AG04449 (cell line): ENCODE data around the gene CDON.
A peak's percentile ranks its signal among the peaks of the same experiment; 100 is the strongest.

ENCODE experiments used
- CTCF ChIA-PET: fragments of 350-600 bp; formaldehyde crosslinking; extraction: SDS; loops from one replicate; lab custom pipeline; 2021; ENCODE audit warnings: antibody characterized with exemption; lab: Yijun Ruan, JAX
- POLR2A ChIA-PET: fragments of 400-600, 350-600 bp; formaldehyde crosslinking; extraction: SDS; loops from one replicate; lab custom pipeline; 2020; ENCODE audit warnings: antibody characterized with exemption, inconsistent platforms; lab: Yijun Ruan, JAX
- DNase-seq: peaks from one replicate; pipeline ENCODE4 v3.0.0-alpha.2; 2010; ENCODE audit warnings: low read depth, low spot score
- H3K4me3 ChIP-seq: 2 replicates; pipeline ENCODE4 v1.5.1; 2011; ENCODE audit warnings: low read depth, mild to moderate bottlenecking, control low read depth, low read length
- TF ChIP-seq, protein P1 (sequence below): IDR thresholded peaks from one replicate; pipeline ENCODE4 v1.5.1; 2011; ENCODE audit warnings: mild to moderate bottlenecking, moderate library complexity, low read length, control low read depth, inconsistent platforms; ENCODE audit not compliant: insufficient read depth; ENCODE audit errors: missing control alignments

Gene CDON, protein sequence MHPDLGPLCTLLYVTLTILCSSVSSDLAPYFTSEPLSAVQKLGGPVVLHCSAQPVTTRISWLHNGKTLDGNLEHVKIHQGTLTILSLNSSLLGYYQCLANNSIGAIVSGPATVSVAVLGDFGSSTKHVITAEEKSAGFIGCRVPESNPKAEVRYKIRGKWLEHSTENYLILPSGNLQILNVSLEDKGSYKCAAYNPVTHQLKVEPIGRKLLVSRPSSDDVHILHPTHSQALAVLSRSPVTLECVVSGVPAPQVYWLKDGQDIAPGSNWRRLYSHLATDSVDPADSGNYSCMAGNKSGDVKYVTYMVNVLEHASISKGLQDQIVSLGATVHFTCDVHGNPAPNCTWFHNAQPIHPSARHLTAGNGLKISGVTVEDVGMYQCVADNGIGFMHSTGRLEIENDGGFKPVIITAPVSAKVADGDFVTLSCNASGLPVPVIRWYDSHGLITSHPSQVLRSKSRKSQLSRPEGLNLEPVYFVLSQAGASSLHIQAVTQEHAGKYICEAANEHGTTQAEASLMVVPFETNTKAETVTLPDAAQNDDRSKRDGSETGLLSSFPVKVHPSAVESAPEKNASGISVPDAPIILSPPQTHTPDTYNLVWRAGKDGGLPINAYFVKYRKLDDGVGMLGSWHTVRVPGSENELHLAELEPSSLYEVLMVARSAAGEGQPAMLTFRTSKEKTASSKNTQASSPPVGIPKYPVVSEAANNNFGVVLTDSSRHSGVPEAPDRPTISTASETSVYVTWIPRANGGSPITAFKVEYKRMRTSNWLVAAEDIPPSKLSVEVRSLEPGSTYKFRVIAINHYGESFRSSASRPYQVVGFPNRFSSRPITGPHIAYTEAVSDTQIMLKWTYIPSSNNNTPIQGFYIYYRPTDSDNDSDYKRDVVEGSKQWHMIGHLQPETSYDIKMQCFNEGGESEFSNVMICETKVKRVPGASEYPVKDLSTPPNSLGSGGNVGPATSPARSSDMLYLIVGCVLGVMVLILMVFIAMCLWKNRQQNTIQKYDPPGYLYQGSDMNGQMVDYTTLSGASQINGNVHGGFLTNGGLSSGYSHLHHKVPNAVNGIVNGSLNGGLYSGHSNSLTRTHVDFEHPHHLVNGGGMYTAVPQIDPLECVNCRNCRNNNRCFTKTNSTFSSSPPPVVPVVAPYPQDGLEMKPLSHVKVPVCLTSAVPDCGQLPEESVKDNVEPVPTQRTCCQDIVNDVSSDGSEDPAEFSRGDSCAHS (N-terminal part only)

DNA sequence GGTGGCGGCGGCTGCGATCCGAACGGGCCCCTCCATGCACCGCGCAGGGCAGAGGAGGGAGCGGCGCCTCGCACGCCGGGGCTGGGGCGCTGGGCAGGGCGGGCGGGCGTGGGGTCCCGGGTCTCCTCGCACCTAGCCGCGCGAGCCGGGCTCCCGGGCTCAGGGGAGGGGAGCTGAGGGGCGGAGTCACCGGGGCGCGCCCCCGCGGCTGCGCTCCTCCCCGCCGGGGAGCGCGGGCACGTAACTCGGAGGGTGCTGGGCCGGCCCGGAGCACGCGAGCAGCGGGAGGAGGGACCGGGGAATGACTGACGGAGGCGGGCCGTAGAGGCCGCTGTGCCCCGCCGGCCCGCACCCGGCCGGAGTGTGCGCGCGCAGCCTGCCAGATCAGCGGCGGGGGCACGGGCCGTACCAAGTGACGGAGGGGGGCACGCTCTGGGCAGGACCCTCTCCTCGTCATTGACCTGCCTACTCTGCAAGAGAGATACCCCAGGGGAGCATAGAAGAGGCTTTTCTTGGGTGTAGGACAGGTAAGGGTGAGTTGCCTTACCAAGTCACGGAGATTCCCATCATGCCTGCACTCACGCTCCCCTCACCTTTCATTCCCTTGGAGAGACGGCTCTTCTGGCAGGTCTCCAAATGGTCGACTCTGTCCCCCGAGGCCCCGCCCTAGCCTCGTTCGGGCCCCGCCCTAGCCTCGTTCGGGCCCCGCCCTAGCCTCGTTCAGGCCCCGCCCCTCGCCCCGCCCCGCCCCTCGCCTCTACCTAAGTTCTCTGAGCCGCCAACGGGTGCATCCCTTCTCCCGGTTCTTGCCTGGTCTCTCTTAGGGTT, at the start of gene CDON:
TSS of gene CDON (minus strand) at position 188 of the 828 bp plus-strand sequence. CDS start 39,390 bp downstream, outside the sequence.
- ChIA-PET POLR2A (no interaction called here), CTCF (interaction anchor here (1.6 kb wide), 1 partner anchor 11 kb away, joined by 4 read pairs; no protein-coding TSS in a partner anchor)
- TF ChIP-seq, protein P1, sequence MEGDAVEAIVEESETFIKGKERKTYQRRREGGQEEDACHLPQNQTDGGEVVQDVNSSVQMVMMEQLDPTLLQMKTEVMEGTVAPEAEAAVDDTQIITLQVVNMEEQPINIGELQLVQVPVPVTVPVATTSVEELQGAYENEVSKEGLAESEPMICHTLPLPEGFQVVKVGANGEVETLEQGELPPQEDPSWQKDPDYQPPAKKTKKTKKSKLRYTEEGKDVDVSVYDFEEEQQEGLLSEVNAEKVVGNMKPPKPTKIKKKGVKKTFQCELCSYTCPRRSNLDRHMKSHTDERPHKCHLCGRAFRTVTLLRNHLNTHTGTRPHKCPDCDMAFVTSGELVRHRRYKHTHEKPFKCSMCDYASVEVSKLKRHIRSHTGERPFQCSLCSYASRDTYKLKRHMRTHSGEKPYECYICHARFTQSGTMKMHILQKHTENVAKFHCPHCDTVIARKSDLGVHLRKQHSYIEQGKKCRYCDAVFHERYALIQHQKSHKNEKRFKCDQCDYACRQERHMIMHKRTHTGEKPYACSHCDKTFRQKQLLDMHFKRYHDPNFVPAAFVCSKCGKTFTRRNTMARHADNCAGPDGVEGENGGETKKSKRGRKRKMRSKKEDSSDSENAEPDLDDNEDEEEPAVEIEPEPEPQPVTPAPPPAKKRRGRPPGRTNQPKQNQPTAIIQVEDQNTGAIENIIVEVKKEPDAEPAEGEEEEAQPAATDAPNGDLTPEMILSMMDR: peak; percentile 17
- peak within 1 kb of the TSS; percentile 63 for H3K4me3 ChIP-seq
- peak; percentile 17 for DNase-seq

DNA sequence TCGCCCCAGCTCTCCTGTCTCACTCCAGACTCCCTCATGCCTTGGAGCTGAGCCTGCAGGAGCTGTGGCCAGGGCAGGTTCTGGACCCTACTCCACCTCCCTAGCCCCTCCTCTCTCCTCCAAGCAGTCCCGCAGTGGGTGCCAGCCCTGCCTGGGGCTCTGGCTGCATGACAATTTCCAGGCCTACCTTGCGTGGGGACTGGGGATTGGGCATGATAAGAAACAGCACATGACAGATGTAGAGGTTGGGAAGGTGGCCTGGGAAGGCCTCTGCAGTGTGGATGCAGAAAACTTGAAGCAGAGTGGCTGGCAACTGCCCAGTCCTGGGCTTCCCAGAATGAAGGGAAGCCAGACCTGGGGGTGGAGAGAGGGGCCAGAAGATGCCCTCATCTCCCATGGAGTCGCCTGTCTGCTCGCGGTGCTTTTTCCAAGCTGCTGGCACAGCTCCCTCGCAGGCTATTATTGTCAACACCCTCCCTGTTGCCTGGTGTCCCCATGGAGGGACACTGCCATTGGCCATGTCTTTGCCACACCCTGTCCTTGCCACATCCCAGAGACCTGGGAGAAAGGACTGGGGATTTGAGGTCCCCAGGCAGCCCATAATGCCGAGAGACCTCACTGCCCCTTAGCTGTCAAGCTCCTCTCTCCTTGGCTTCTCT, 48.9 kb upstream of the CDON start:
- ChIA-PET POLR2A (no interaction called here), CTCF (no interaction called here)
- TF ChIP-seq, protein P1: no peak
- no peak for DNase-seq
- no peak overlapping the region for H3K4me3 ChIP-seq

DNA sequence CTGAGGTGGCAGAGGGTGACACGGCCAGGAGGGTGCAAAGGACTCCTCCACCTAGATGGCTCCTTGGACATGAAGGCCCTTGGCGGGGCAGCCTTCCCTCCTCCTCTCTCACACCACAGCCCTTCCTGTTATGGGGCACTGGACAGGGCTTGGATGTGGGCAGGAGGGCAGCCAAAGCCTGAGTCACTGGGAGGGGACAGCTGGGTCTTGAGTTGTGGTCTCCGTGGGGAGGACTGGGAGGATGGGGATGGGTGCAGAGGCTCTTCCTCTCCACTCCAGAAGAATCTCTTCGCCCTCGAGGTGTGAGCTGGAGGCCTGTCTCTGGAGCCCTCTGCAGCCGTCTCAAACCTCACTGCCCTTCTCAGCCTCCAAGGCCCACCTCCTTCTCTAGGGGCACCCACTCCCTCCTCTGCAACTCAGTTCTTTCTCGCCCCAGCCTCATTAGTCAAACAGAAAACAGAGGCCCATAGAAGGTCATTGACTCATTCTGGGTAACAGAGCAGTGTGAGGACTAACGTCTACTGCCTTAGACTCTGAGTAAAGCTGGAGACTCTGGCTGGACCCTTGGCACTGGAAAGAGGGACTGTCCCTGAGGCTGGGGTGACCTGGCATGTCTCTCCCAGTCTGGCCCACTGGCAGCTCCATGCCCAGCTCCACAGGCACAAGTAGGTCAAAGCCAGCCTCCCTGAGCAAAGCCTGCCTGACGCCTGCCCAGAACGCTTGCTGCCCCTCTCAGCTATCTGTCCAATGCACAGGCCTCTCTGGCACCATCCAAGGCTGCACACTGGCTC, 47.5 kb upstream of the CDON start:
- H3K4me3 ChIP-seq: no peak overlapping the region
- TF ChIP-seq, protein P1: no peak
- CTCF ChIA-PET: no interaction called here
- DNase-seq: no peak
- POLR2A ChIA-PET: interaction anchor here (0.5 kb wide), 1 partner anchor 30 kb away, joined by 3 read pairs; no protein-coding TSS in a partner anchor

DNA sequence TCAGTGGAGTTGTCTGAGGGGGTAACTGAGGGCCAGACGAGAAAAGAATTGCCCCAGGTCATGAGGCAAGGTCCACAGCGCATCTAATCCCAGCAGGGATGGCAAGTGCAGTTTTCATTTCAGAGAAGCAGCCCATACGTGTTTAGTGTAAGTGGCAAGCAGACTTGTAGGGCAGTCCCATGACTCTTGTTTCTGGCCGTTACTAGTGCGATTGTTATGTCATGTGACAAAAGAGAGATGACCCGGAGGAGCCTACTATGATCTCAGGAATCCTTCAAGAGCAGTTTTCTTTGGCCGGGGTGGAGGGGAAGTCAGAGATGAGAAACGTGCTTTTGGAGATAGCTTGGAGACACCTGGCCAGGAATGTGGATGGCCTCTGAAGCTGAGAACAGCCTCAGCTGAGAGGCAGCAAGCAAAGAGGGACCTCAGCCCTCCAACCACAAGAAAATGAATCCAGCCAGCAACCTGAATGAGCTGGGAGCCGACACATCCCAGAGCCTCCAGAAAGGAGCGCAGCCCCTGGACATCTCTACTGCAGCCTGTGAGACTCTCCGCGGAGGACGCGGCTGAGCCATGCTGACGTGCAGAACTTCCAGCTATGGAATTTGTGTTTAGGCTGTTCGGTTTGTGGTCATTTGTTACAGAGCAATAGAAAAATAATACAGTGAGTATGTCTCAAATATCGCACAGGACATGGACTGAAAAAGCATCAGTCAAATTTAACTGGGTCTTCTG, 44.1 kb upstream of the CDON start:
- TF ChIP-seq, protein P1: no peak
- ChIA-PET POLR2A (no interaction called here), CTCF (no interaction called here)
- no peak overlapping the region for H3K4me3 ChIP-seq
- no peak for DNase-seq
